ENCODE results near the gene CNN3.

The CNN3 gene

GRCh38 chr1:94926915-94927404 is at the start of gene CNN3:
CNN3 (minus strand) TSS chr1:94927110; CDS start chr1:94926894, 216 bp downstream.
- Mint-ChIP-seq H3K4me3 (peak within 1 kb of the TSS; percentile 68), H3K4me1 (peaks cover 21% of the 10 kb centered on the region), H3K27ac (peak within 1 kb of the TSS; percentile 63), H3K36me3 (no peaks in the 10 kb centered on the region), H3K9me3 (no peaks in the 10 kb centered on the region)
- peak; percentile 39 to 52 for DNase-seq (ENCODE audit: low spot score in 2 of 2)
- peak; percentile 88 for ATAC-seq

DNA sequence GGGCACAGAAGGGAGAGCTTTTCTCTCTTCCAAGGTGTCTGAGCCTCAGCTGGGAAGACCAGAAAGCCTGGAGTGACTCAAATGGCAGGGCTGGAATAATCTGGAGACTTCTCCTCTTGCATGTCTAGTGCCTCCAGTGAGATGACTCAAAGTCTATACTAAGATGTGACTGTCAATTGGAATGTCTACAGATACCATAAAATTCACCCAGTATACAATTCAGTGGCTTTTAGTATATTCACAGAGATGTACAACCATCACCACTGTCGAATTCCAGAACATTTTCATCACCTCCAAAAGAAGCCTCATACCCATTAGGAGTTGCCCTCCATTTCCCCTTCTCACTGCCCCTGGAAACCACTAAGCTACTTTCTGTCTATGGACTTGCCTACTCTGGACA is 47.9 kb upstream of the CNN3 start:
- H3K4me3 Mint-ChIP-seq: no peak overlapping the region
- no peak for ATAC-seq

GRCh38 chr1:94974241-94974640 is 47.3 kb upstream of the CNN3 start:
- no peak for DNase-seq (ENCODE audit: low spot score in 2 of 2)
- Mint-ChIP-seq H3K4me3 (no peak overlapping the region), H3K9me3 (no peaks in the 10 kb centered on the region), H3K36me3 (no peaks in the 10 kb centered on the region), H3K27ac (no peak overlapping the region), H3K4me1 (no peaks in the 10 kb centered on the region)
- ATAC-seq: no peak

More for the DNA sequence above, 47.9 kb upstream of the CNN3 start:
- no peak for DNase-seq (ENCODE audit: low spot score in 2 of 2)
- Mint-ChIP-seq H3K36me3 (no peaks in the 10 kb centered on the region), H3K4me1 (no peaks in the 10 kb centered on the region), H3K27ac (no peak overlapping the region), H3K9me3 (no peaks in the 10 kb centered on the region)

DNA sequence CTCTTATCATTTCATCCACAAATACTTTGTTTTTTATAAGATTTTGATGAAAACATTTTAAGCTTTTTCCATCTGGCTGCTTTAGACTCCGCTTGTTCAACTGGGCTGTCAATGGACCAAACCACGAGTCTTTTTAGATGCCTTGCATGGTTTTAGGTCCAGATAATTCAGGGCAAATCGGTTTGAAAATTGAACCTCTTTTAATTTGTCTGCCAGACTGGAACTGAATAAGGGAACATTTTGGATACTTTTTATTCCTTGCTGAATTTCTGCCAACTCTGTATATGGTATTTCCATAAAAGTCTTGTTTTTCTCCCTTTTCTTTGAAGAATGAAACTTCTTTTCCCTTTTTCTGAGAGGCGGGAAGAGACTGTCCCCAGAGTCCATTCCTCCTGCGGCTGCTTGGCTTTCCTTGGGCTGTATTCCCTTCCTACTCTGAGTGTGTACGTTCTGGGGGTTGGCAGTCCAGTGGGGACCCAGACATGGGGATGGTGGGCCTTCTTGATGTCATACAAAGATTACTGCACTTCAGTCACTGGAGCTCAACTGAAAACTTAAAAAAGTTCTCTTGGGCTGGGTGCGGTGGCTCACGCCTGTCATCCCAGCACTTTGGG is 46.5 kb upstream of the CNN3 start:
- ATAC-seq (no peak), DNase-seq (ENCODE audit: low spot score in 2 of 2) (no peak)
- H3K4me3 Mint-ChIP-seq: no peak overlapping the region
- H3K27ac Mint-ChIP-seq: no peak overlapping the region
- H3K4me1 Mint-ChIP-seq: no peaks in the 10 kb centered on the region
- H3K36me3 Mint-ChIP-seq: no peaks in the 10 kb centered on the region
- no peaks in the 10 kb centered on the region for H3K9me3 Mint-ChIP-seq

GRCh38 chr1:94971491-94971924 is 44.6 kb upstream of the CNN3 start:
- DNase-seq (ENCODE audit: low spot score in 2 of 2) (no peak), ATAC-seq (no peak)
- Mint-ChIP-seq H3K4me3 (no peak overlapping the region), H3K27ac (no peak overlapping the region), H3K9me3 (no peaks in the 10 kb centered on the region), H3K4me1 (no peaks in the 10 kb centered on the region), H3K36me3 (no peaks in the 10 kb centered on the region)

- no peak overlapping the region for H3K4me3 Mint-ChIP-seq
- H3K9me3 Mint-ChIP-seq: no peaks in the 10 kb centered on the region
- H3K36me3 Mint-ChIP-seq: no peaks in the 10 kb centered on the region
Measured at GRCh38 chr1:94970783-94971182, 43.9 kb upstream of the CNN3 start.

GRCh38 chr1:94969137-94969536 is 42.2 kb upstream of the CNN3 start:
- ATAC-seq (no peak), DNase-seq (ENCODE audit: low spot score in 2 of 2) (no peak)
- Mint-ChIP-seq H3K27ac (no peak overlapping the region), H3K4me3 (no peak overlapping the region), H3K4me1 (no peaks in the 10 kb centered on the region), H3K9me3 (no peaks in the 10 kb centered on the region), H3K36me3 (no peaks in the 10 kb centered on the region)

More at GRCh38 chr1:94970783-94971182, 43.9 kb upstream of the CNN3 start:
- ATAC-seq (no peak), DNase-seq (ENCODE audit: low spot score in 2 of 2) (no peak)
- Mint-ChIP-seq H3K4me1 (no peaks in the 10 kb centered on the region), H3K27ac (no peak overlapping the region)

- DNase-seq (ENCODE audit: low spot score in 2 of 2) (no peak), ATAC-seq (no peak)
- Mint-ChIP-seq H3K4me3 (no peak overlapping the region), H3K9me3 (no peaks in the 10 kb centered on the region), H3K4me1 (peaks cover 8% of the 10 kb centered on the region), H3K36me3 (no peaks in the 10 kb centered on the region), H3K27ac (no peak overlapping the region)
Measured at GRCh38 chr1:94966033-94966432, 39.1 kb upstream of the CNN3 start.

DNA sequence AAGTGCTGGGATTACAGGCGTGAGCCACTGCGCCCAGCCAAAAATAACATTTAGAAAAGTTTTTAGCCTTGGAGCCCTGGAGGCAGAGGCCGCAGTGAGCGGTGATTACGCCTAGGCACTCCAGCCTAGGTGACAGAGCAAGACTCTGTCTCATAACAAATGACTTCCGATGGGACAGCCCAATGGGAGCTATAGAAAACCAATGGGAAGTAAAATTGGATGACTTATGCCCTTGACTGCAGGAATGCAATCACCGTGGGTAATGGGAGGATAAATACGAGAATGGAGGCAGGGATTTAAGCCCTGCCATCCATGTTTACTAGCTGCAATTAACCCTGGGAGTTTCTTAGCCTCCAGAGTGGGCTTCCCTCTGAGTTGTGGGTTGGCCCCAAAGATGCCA is 37.0 kb upstream of the CNN3 start:
- no peak overlapping the region for H3K27ac Mint-ChIP-seq
- H3K36me3 Mint-ChIP-seq: no peaks in the 10 kb centered on the region
- H3K4me3 Mint-ChIP-seq: no peak overlapping the region
- ATAC-seq (no peak), DNase-seq (ENCODE audit: low spot score in 2 of 2) (no peak)
- no peaks in the 10 kb centered on the region for H3K9me3 Mint-ChIP-seq
- H3K4me1 Mint-ChIP-seq: peaks cover 8% of the 10 kb centered on the region

GRCh38 chr1:94962409-94963265 is 35.7 kb upstream of the CNN3 start:
- H3K4me3 Mint-ChIP-seq: peak overlapping the region; percentile 74
- H3K36me3 Mint-ChIP-seq: no peaks in the 10 kb centered on the region
- peak overlapping the region; percentile 95 for H3K27ac Mint-ChIP-seq
- ATAC-seq: peak; percentile 71
- H3K9me3 Mint-ChIP-seq: no peaks in the 10 kb centered on the region
- peaks cover 8% of the 10 kb centered on the region for H3K4me1 Mint-ChIP-seq
- DNase-seq (ENCODE audit: low spot score in 2 of 2): peak; percentile 5 to 58

- Mint-ChIP-seq H3K36me3 (no peaks in the 10 kb centered on the region), H3K4me1 (peaks cover 8% of the 10 kb centered on the region), H3K9me3 (no peaks in the 10 kb centered on the region), H3K4me3 (peak overlapping the region; percentile 74), H3K27ac (peak overlapping the region; percentile 95)
- no peak for ATAC-seq
- DNase-seq (ENCODE audit: low spot score in 2 of 2): no peak
Measured at GRCh38 chr1:94961988-94962387, 35.1 kb upstream of the CNN3 start.

DNA sequence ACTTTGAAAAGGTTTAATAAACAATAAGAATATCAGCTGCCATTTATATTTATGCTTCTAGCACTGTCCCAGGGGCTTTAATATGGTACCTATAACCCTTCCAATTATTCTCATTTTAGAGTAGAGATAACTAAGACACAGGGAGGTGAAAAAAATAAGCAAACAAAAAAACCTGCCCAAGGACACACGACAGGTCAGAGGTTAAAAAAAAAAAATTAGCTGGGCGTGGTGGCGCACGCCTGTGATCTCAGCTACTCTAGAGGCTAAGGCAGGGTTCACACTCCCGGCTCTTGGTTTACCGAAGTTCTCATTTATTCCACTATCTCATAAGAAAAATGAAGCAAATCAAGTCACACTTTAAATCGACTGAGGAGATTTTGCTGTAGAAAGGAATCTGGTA is 34.7 kb upstream of the CNN3 start:
- Mint-ChIP-seq H3K27ac (no peak overlapping the region), H3K4me3 (no peak overlapping the region), H3K36me3 (no peaks in the 10 kb centered on the region), H3K9me3 (no peaks in the 10 kb centered on the region), H3K4me1 (peaks cover 8% of the 10 kb centered on the region)
- ATAC-seq (no peak), DNase-seq (ENCODE audit: low spot score in 2 of 2) (no peak)

GRCh38 chr1:94958081-94958480 is 31.2 kb upstream of the CNN3 start:
- no peaks in the 10 kb centered on the region for H3K9me3 Mint-ChIP-seq
- H3K4me1 Mint-ChIP-seq: peaks cover 7% of the 10 kb centered on the region
- no peak overlapping the region for H3K4me3 Mint-ChIP-seq
- DNase-seq (ENCODE audit: low spot score in 2 of 2) (no peak), ATAC-seq (no peak)
- H3K27ac Mint-ChIP-seq: no peak overlapping the region
- no peaks in the 10 kb centered on the region for H3K36me3 Mint-ChIP-seq

GRCh38 chr1:94955767-94956632 is 29.1 kb upstream of the CNN3 start:
- no peak for DNase-seq (ENCODE audit: low spot score in 2 of 2)
- no peaks in the 10 kb centered on the region for H3K4me1 Mint-ChIP-seq
- H3K9me3 Mint-ChIP-seq: no peaks in the 10 kb centered on the region
- no peak for ATAC-seq
- H3K36me3 Mint-ChIP-seq: no peaks in the 10 kb centered on the region
- H3K27ac Mint-ChIP-seq: no peak overlapping the region
- no peak overlapping the region for H3K4me3 Mint-ChIP-seq
